HepG2 (cell line): ENCODE results near the gene RPL3. TPM values are rescaled to one million over a fixed set of nuclear protein-coding genes. Genes with fewer than 3 reads are reported as not detected.

ENCODE experiments used
- DPF2 ChIP-seq: sonication (generic); formaldehyde crosslinking; IDR thresholded peaks from 2 replicates; pipeline ENCODE4 v1.4.0; 2020; ENCODE audit warnings: mild to moderate bottlenecking, low read depth, missing genetic modification reagents, borderline replicate concordance
- HDAC1 ChIP-seq: sonication (generic); formaldehyde crosslinking; IDR thresholded peaks from 2 replicates; pipeline ENCODE4 v1.5.1; 2020; ENCODE audit warnings: mild to moderate bottlenecking, missing genetic modification reagents
- IKZF5 ChIP-seq: IDR thresholded peaks from 2 replicates; pipeline ENCODE4 v1.6.1; 2018; ENCODE audit warnings: missing genetic modification reagents, mild to moderate bottlenecking, missing compliant biosample characterization
- LCORL ChIP-seq, 2 experiments: fragments of 450-650 bp in 1 of 2; sonication (generic) in 1 of 2; formaldehyde crosslinking in 1 of 2; IDR thresholded peaks; 2 replicates each; pipeline versions ENCODE4 v1.5.0 to v1.6.1; 2017 to 2020; ENCODE audit warnings: antibody characterized with exemption in 1 of 2, missing genetic modification reagents in 1 of 2
- MAFK ChIP-seq, 2 experiments: IDR thresholded peaks in 1 of 2; conservative IDR thresholded peaks in 1 of 2; 2 replicates each; pipeline ENCODE4 v1.6.1; 2011; ENCODE audit warnings: improper control_type of control experiment in 2 of 2, low read length in 2 of 2
- MLX ChIP-seq: IDR thresholded peaks from 2 replicates; pipeline ENCODE4 v1.6.1; 2016
- MLXIP ChIP-seq: sonication (generic); formaldehyde crosslinking; IDR thresholded peaks from 2 replicates; pipeline ENCODE4 v1.9.0; 2021; ENCODE audit warnings: missing genetic modification reagents, borderline replicate concordance
- NONO ChIP-seq, 2 experiments: fragments of 450-650 bp in 1 of 2; sonication (generic) in 1 of 2; formaldehyde crosslinking in 1 of 2; IDR thresholded peaks in 1 of 2; conservative IDR thresholded peaks in 1 of 2; 2 replicates each; pipeline versions ENCODE4 v1.6.1 to v1.8.0; 2017 to 2022; ENCODE audit warnings: mild to moderate bottlenecking in 1 of 2, missing genetic modification reagents in 1 of 2, moderate library complexity in 1 of 2
- PHF5A ChIP-seq: IDR thresholded peaks from one replicate; pipeline ENCODE4 v1.6.1; 2018; ENCODE audit warnings: low read depth, missing genetic modification reagents; ENCODE audit not compliant: unreplicated experiment
- PLRG1 ChIP-seq: fragments of 450-650 bp; conservative IDR thresholded peaks from 2 replicates; pipeline ENCODE4 v1.6.1; 2016
- SAP130 ChIP-seq: IDR thresholded peaks from 2 replicates; pipeline ENCODE4 v1.6.1; 2016; ENCODE audit warnings: low read depth
- SPEN ChIP-seq: sonication (generic); formaldehyde crosslinking; IDR thresholded peaks from 2 replicates; pipeline ENCODE4 v1.5.1; 2020; ENCODE audit warnings: low read depth, mild to moderate bottlenecking, missing genetic modification reagents
- THAP9 ChIP-seq: sonication (generic); formaldehyde crosslinking; IDR thresholded peaks from 2 replicates; pipeline ENCODE4; 2020; ENCODE audit warnings: missing genetic modification reagents, mild to moderate bottlenecking, borderline replicate concordance
- ZBTB20 ChIP-seq: sonication (generic); formaldehyde crosslinking; IDR thresholded peaks from 2 replicates; pipeline ENCODE4 v1.8.1; 2023; ENCODE audit warnings: missing genetic modification reagents, low read depth, mild to moderate bottlenecking, borderline replicate concordance
- ZNF253 ChIP-seq: sonication (generic); formaldehyde crosslinking; IDR thresholded peaks from 2 replicates; pipeline ENCODE4 v1.8.0; 2022; ENCODE audit warnings: mild to moderate bottlenecking, missing genetic modification reagents, borderline replicate concordance
- ZNF280D ChIP-seq: sonication (generic); formaldehyde crosslinking; IDR thresholded peaks from 2 replicates; pipeline ENCODE4 v1.5.1; 2020; ENCODE audit warnings: mild to moderate bottlenecking, missing genetic modification reagents
- ZNF350 ChIP-seq: sonication (generic); formaldehyde crosslinking; IDR thresholded peaks from 2 replicates; pipeline ENCODE4 v1.4.0; 2020; ENCODE audit warnings: mild to moderate bottlenecking, low read depth, missing genetic modification reagents, borderline replicate concordance
- polyA plus RNA-seq, 8 experiments: library from polyadenylated mRNA; depleted of rRNA in 3 of 8; stranded (reverse) in 7 of 8; unstranded in 1 of 8; fragments of >200 nt; fragmentation: Illumina TruSeq in 4 of 8; extraction: Trizol in 4 of 8; gene quantifications; 2 replicates each; pipeline versions ENCODE4 v1.2.1 to v1.2.3, GENCODE V29; 2011 to 2016; ENCODE audit warnings: low read depth in 4 of 8, missing spikeins in 1 of 8, mixed read lengths in 1 of 8; ENCODE audit not compliant: insufficient read depth in 1 of 8
- total RNA-seq, 5 experiments: library from RNA; depleted of rRNA; stranded (reverse); fragments of >200 nt; fragmentation: Illumina TruSeq; extraction: Trizol; gene quantifications; 2 replicates each; pipeline ENCODE4 v1.2.3, GENCODE V29; 2016; ENCODE audit warnings: low read depth in 1 of 5

Gene RPL3
- total and polyA plus RNA-seq, 2 of the 13 experiments (the other 11 are each of a cell fraction or from before 2014, with no cell fraction given) = 1,051 to 3,279 TPM

- TF ChIP-seq ZNF280D = peak; percentile 77; the same call in 1 of the 2 replicates
- no peak for TF ChIP-seq NONO (IDR thresholded peaks at IDR 0.05)
- peak; percentile 59; the same call in 1 of the 2 replicates for TF ChIP-seq NONO (CRISPR knock-in tag; conservative IDR thresholded peaks at IDR 0.05)
- TF ChIP-seq PHF5A (CRISPR knock-in tag) = peak; percentile 83
- TF ChIP-seq IKZF5 (CRISPR knock-in tag) = peak; percentile 86
- peak; percentile 80; the same call in 1 of the 2 replicates for TF ChIP-seq DPF2 (CRISPR knock-in tag)
- TF ChIP-seq MLX (CRISPR knock-in tag) = peak; percentile 98
- peak; percentile 43; the same call in 1 of the 2 replicates for TF ChIP-seq ZBTB20 (CRISPR knock-in tag)
- TF ChIP-seq SPEN (CRISPR knock-in tag) = peak; percentile 90
- no peak for TF ChIP-seq ZNF253 (CRISPR knock-in tag)
- peak; percentile 90 for TF ChIP-seq SAP130 (CRISPR knock-in tag)
- peak; percentile 90 for TF ChIP-seq HDAC1 (CRISPR knock-in tag)
- TF ChIP-seq MAFK (conservative IDR thresholded peaks at IDR 0.05 in 1 of 2, IDR thresholded peaks at IDR 0.05 in 1 of 2; ENCODE audit: low read length in 2 of 2) = no peak
- 0 out of 2 replicates have a peak, but pooled peaks have one; percentile 38 for TF ChIP-seq ZNF350 (CRISPR knock-in tag)
- peak; percentile 62; the same call in 1 of the 2 replicates for TF ChIP-seq THAP9 (CRISPR knock-in tag)
- no peak for TF ChIP-seq LCORL (IDR thresholded peaks at IDR 0.05)
- TF ChIP-seq LCORL (CRISPR knock-in tag; IDR thresholded peaks at IDR 0.05) = peak; percentile 88
- TF ChIP-seq PLRG1 = no peak
- TF ChIP-seq MLXIP (CRISPR knock-in tag) = peak; percentile 63; the same call in 1 of the 2 replicates
These were observed 16.1 kb downstream of the RPL3 start (continued) for GRCh38 chr22:39303358-39303757.
